GM21381 (cell line): ENCODE results near the gene SLC22A1.

Source experiments
- ATAC-seq: cut with Tn5 transposase; IDR thresholded peaks from one replicate; pipeline ENCODE4 v1.9.1; 2021; ENCODE audit warnings: mild to moderate bottlenecking, moderate library complexity; ENCODE audit not compliant: unreplicated experiment

SLC22A1 gene

DNA sequence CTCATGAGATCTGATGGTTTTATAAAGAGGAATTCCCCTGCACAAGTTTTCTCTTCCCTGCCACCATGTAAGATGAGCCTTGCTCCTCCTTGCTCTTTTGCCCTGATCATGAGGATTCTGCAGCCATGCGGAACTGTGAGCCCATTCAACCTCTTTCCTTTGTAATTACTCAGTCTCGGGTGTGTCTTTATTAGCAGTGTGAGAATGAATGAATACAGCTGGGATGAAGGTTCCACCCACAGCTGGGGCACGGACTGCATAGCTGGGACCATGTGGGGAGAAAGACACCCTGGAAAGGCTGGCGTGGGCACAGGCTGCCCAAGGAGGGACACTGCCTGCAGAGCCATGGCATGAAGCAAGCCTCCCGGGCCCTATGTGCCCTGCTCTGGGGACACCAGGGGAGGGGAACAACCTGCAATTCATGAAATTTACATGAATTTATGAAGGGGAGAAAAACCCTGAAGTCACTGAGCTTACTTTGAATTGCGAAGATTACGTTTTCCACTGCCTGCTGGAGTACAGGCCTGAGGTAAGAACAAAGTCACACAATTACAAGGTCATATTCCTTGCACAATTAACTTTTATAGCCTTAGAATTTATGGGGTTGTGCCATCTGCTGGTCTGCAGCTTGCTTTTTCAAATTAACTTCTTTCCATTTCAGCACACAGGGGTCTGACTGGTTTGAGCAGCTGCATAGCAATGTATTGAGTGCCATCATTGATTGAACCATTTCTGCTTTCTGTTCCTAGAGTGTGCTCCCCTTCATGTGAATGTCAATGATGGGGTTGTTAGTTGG is 46.2 kb downstream of the SLC22A1 start:
- no peak for ATAC-seq

DNA sequence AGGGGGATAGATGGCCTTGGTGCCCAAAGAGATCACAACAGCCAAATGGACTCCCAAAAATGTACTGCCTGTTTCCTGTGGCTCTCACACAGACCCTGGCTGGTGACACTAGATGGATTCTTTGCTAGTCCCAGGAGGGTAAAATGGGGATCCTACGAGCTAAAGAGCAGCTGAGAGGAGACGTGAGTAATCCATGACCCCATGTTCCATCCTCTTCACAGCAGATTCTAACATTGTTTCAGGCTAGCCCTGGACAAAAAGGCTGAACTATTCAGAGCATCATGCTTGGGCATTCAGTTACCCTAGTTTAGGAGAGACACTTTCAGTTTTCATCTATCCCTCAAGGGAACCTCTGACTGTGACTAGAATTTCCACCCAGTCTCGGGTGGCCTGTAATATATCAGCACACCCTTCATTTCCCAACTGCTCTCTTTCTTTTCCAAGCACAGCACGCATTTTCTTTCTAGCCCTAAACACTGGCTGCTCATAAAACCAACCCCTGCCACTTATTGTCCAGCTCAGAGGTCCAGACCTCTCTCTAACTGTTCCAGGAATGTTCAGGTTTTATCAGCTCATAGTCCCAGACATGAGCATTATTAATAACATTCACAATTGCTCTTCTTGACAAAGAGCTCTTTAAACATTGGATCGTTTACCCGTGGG is 48.5 kb downstream of the SLC22A1 start:
- no peak for ATAC-seq

DNA sequence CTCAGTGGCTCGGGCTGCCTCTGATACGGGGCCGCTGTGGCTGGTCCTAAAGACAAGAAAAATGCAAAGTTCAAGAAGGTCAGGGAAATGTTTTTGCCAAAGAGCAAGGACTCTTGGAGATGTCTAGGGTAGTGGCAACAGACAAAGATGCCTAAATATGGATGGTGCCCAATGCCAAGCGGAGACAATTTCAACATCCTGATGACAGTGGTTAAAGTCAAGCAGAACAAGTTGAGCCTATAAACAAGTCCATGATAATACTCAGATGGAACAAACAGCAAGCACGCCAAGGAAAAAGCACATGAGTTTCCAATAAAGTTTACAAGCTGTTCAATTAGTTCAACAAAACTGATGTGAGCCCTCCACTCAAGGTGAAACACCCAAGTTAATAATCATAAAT is 51.1 kb downstream of the SLC22A1 start:
- no peak for ATAC-seq

DNA sequence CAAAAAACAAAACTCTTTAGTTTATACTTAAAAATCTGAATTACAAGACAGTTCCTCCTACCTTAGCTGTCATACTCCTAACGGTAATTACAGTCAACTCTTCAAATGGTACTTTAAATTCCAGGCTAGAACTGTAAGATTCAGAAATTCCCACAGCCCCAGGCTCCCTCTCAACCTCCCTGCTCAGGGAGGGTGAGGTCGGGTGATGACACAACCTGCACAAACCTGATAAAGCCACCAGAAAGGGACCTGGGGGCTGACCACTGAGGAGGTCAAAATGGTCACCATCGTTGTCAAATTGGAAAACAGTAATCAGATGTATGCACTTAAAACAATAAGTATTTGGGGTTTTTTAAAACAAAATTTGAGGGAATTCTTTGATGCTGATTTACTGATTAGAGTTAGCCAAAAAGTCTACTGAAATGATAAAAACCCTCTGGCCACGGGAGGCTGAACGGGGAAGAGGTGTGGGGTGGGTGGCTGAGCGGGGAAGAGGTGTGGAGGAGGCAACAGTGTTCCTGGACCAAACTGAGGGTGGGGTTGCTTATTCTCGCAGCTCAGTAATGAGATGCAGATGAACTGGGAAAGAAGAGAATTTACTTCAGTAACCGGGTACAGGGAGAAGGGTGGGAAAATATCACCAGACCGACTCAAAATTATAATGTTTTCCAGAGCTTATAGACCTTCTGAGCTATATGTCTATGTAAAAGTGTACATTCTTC is 52.4 kb downstream of the SLC22A1 start:
- no peak for ATAC-seq

DNA sequence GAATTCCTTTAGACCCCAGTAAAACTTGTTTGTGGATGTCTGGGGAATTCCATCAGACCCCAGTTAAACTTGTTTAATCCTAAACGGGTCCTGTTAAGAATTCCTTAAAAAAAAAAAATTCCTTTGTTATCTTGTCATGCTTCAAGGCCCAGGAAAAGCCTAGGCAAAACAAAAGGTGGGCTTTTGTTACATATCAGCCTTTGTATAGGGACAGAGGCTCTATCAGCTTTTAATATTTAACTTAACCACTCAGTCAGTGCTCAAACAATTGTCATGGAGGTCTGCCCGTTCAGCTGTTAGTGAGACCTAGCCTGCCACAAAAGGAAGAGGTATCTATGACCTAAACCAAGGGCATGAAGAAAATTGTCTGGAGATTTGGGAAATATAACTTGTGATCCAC is 53.1 kb downstream of the SLC22A1 start:
- no peak for ATAC-seq

DNA sequence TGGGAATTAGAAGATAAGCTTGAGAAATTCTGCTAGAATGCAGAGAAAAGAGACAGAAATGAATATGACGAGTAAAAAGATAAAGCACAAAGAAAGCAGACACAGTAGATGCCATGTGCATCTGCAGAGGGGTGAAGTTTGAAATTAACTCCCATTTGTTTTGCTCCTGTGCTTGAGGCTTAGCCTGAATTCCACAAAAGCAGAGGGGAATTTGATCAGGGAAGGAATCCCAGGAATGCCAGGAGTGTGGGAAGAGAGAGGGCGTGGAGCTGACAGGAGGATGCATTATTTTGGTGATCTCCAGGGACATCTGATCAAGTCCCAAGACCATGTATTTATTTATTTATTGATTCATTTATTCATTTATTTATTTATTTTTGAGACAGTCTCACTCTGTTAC is 55.6 kb downstream of the SLC22A1 start:
- ATAC-seq: no peak

DNA sequence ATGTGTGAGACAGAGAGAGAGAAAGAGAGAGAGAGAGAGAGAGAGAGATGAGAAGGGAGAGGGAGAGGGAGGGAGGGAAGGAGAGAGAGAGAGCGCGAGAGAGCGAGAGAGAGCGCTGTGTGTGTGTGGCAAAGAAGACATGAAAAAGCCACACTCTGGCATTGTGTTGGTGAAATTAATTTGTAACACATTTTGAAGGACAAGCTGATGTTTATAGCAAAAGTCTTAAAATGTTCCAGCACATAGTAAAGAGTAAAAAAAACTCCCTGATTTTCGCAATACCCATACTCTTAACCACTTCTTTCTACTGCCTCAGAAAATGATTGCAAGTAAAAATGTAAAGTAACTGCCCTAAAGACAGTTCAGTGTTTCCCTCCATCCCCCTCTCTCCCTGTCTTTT is 56.7 kb downstream of the SLC22A1 start:
- ATAC-seq: no peak

DNA sequence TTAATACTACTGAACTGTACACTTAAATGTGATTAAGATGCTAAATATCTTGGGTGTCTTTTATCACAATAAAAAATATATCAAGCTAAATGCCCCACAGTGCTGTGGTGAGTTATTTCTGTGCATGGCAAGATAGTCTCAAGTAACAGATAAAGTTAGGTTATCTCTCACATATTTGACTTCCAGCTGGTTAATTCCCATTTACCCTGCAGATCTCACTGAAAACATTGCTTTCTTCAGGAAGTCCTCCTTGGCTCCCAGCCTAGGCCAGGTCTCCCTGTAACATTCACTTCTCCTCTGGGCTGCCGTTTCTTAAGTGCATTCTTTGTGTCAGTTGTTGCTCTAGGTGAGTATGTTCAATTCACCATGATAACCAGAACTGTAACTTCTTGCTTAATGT is 59.1 kb downstream of the SLC22A1 start:
- no peak for ATAC-seq

DNA sequence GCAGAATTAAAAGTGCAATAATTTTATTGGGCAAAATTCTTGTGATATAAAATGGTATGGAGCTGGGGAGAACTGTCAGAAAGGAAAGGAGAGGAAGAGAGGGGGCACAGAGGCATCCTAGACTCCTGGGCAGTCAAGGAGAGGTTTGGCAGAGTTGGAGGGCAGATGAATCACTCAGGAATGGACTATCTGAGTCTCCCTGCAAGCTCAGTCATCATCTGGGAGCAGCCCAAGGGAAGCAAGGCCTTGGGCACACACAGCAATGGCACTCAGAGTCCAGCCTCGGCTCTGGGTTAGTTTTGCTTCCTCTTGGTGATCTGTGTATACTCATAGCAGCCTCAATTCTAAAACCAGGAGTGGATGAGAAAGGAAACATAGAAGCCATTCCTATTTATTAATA is 67.2 kb downstream of the SLC22A1 start:
- no peak for ATAC-seq

DNA sequence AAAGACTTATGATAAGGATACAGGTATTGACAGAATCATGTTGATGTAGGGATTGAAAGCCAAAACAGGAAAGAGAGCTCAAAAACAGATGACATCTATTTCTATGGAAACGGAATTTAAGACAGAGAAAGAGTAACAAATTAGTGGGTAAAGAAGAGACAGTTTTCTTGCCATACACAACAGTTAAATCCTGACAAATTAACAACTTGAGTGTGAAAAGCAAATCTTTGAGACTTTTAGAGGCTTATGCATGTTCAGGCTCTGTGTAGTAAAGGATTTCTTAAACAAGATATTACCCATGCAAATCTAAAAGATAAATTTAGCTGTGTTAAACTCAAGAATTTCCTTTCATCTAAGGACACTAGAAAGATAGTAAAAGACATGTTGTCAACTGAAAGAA is 68.5 kb downstream of the SLC22A1 start:
- no peak for ATAC-seq

DNA sequence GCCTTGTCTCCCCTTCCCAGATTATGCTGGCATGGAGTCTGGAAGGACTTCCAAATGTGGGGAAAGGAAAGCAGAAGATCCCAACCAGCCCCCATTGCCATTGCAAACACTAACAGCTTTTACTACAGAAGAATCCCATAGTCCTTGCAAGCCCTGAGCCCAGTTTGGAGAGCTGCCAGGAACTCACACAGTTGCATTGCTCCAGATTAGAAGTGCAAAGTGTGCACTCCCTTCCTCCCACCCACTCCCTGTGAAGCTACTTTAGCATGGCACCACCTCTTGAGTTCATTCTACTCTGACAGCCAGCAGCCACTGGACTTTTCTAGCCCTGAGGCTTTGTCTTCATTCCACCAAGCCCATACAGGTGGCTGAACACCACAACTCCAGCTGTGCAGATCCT is 69.4 kb downstream of the SLC22A1 start:
- no peak for ATAC-seq

DNA sequence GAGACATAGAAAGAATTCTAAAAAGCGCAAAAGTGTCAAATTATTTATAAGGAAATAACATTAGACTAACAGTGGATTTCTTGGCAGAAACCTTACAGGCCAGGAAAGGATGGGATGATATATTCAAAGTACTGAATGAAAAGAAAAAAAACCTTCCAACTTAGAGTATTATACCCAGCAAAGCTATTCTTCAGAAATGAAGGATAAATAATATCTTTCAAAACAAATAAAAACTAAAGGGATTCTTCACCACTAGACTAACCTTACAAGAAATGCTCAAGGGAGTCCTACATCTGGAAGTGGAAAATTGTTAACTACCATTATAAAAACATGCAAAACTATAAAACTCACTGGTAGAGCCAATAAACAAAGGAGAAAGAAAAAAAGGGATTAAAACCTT is 71.2 kb downstream of the SLC22A1 start:
- no peak for ATAC-seq

DNA sequence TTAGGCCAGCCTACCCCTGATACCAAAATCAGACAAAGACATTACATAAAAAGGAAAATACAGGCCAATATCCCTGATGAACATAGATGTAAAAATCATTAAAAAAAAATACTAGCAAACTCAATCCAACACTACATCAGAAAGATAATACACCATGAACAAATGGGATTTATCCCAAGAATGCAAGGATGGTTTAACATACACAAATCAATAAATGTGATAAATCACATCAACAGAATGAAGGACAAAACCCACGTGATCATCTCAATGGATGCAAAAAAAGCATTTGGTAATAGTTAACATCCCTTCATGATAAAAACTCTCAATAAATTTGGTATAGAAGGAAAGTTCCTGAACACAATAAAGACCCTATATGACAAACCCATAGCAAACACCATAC is 73.2 kb downstream of the SLC22A1 start:
- ATAC-seq: no peak

DNA sequence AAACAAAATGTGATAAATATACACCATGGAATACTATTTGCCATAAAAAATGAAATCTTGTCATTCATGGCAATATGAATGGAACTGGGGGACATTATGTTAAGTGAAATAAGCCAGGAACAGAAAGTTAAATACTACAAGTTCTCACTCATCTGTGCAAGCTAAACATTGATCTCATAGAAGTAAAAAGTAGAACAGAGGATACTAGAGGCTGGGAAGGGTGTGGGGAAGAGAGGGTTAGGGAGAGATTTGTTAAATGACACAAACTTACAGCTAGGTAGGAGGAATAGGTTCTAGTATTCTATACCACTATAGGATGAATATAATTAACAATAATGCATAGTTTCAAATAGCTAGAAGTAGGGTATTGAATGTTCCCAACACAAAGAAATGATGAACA is 76.0 kb downstream of the SLC22A1 start:
- no peak for ATAC-seq

DNA sequence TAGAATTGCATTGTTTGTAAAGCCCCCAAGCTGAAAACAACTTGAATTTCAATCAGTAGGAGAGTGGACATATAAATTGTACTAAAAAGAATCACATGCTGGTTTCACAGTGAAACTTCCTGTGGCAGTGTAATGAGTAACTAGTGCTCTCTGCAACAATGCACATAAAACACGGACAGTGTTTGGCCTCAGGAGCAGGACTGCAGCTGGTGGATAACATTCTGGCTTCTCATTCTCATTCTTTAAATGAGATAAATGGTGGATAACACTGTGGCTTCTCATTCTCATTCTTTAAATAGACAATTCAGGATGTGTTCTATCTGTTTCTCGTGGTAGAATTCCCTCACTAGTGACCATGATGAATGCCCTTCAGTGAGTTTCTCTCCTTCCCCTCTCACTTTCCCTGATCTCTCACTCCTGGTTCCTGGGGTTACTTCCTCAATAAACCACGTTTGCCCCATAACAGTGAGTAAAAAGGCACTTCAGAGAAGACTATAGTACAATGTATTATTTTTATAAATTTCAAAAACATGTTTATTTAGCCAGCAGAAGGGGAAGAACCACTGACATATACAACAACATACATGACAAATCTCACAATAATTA is 77.1 kb downstream of the SLC22A1 start:
- ATAC-seq: peak; percentile 96

DNA sequence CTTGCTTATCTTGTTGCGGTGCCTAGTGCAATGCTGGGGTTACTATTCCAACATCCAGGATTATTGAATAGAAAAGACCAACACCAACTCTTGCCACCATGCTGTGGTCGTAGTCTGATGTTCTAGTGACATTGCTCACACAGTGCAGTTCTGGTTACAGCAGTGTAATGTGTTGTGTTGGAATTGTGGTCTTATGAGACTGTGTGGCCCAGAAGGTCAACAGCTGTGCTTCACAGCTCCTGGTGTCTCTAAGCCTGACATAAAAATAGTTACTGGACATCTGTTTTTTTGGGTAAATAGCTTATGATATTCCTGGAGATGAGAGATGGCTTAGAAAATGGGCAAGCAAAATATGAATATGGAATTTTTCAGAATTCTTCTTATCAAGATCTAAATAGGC is 79.4 kb downstream of the SLC22A1 start:
- ATAC-seq: no peak

DNA sequence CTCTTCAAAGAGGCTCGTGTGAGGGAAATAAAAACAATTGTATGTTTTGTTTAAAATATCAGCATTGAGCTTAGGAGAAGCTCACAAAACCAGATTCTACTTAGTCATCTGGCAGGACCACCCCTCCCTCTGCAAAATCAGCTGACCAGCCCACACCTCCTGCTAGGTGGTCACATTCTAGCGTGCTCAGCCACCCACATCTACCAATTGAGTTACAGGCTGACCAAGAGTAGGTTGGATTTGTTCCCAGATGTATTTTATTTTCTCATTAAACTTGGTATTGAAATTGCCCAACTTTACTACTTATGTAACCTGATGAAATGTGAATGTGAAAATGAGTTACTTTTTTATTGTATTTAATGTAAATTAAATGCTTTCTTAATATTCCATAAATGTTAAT is 80.8 kb downstream of the SLC22A1 start:
- no peak for ATAC-seq

DNA sequence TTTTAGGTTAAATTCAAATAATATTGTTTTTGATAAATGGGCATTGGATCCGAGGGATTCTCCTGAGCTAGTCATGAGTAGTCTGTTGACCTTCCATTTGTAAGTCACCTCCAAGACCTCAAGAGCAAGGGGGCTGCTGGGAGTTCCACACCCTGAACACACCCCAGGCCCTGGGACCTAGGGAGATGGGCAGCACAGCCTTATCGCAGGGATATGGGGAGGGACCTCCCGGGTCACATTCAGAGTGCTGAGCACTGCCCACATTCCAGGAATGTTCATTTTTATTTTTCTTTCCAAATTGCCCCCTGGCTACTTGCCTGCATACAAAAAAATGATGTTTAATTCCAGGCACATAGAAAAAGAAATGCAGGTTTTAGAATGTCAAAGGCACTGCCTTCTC is 81.5 kb downstream of the SLC22A1 start:
- ATAC-seq: no peak

DNA sequence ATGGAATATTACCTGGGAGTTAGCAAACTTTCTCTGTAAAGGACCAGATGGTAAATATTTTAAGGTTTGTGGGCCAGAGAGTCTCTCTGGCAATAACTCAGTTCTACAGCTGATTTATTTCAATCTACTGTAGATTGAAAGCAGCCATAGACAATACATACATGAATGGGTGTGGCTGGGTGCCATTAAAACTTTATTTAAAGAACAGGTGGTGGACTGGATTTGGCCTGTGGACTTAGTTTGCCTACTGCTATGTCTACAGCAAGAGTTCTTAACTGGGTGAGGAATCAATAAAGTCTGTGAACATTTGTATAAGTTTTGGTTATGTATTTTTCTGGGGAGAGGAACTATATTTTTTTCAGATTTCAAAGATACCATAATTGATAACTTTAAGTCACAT is 81.9 kb downstream of the SLC22A1 start:
- ATAC-seq: no peak

DNA sequence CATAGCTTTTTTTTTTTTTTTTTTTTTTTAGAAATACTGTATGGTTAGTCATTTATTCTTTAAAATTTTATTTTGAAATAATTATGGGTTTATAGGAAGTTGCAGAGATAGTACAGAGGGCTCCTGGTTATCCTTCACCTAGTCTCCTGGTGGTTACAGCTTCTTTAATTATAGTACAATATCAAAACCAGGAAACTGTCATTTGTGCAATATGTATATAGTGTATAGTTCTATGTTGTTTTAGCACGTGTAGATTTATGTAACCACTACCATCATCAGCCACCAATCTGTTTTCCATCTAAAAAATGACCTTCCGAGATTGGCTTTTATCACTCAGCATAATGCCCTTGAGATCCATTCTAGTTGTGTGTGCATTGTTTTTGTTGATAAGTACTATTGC is 82.3 kb downstream of the SLC22A1 start:
- no peak for ATAC-seq

DNA sequence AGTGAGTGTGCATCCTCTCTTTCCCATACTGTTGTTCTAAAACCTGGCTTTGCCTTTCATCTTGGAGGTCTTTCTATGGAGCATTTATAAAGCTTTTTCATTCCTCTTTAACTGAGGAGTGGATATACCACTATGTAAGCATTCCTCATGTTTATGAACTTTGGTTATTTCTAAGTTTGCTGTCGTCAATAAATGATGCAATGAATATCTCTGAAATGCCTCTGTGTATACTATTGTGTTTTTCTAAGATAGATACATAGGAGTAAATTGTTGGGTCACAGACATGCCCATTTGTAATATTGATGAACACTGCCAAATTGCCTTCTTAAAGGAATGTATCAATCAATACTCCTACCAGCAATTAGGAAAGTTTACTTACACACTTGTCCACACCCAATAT is 83.1 kb downstream of the SLC22A1 start:
- no peak for ATAC-seq

DNA sequence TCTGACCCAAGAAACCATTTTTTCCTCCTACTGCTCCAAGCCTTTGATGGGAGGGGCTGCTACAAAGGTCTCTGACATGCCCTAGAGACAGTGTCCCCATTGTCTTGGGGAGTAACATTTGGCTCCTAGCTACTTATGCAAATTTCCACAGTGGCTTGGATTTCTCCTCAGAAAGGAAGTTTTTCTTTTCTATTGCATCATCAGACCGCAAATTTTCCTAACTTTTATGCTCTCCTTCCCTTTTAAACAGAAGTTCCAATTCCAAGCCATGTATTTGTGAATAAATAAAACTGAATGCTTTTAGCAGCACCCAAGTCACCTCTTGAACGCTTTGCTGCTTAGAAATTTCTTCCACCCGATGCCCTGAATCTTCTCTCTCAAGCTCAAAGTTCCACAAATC is 86.0 kb downstream of the SLC22A1 start:
- ATAC-seq: no peak
